ENCODE measurements around the gene MUS81.

DNA sequence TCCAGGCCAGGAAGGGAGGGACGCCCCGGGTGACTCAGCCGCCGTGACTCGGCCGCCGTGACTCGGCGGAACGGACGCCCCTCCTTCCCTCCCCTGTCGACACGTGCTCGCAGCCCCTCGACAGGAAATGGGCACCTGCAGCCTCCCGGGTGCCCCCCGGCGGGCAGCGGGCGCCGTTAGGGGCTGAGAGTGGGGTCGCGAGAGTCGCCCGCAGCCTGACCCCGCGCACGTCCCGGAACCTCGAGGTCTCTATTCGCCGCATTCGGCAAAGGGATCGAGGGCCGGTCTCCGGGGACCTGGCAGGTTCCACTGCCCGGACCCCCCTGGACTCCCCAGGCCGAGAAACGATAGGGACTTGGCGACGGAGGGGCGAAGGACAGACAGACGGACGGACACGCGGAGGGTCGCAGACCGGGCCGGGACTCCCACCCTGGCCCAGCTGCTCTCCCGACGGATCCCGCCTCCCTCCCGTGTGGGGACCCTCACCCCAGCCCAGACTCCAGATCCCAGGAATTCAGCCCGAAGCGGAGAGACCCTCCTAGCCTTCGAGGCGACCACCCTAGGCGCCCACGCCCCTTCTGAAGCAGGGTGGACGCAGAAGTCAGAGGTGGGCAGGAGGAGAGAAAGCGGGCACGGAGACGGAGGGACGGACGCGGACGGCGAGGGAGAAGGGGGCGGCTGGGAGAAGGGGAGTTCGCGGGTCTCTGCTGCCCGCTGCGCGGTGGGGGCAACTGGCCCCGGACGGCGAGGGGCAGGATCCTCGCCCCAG, 39.3 kb downstream of the MUS81 start:
- TF ChIP-seq POLR2A (IDR thresholded peaks at IDR 0.05) (no peak), EP300 (IDR thresholded peaks at IDR 0.05) (no peak)
- TF ChIP-seq, protein P1, sequence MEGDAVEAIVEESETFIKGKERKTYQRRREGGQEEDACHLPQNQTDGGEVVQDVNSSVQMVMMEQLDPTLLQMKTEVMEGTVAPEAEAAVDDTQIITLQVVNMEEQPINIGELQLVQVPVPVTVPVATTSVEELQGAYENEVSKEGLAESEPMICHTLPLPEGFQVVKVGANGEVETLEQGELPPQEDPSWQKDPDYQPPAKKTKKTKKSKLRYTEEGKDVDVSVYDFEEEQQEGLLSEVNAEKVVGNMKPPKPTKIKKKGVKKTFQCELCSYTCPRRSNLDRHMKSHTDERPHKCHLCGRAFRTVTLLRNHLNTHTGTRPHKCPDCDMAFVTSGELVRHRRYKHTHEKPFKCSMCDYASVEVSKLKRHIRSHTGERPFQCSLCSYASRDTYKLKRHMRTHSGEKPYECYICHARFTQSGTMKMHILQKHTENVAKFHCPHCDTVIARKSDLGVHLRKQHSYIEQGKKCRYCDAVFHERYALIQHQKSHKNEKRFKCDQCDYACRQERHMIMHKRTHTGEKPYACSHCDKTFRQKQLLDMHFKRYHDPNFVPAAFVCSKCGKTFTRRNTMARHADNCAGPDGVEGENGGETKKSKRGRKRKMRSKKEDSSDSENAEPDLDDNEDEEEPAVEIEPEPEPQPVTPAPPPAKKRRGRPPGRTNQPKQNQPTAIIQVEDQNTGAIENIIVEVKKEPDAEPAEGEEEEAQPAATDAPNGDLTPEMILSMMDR (IDR thresholded peaks at IDR 0.05) = no peak

Measured in ovary (tissue), 3 donors.